ENCODE measurements around the gene NAP1L1.

Gene NAP1L1

GRCh38 chr12:76065917-76066316 lies 18.6 kb downstream of the NAP1L1 start:
- H3K27me3 Mint-ChIP-seq, result no peaks in the 10 kb centered on the region
- ATAC-seq (no peak), DNase-seq (no peak)
- no peak overlapping the region for H3K4me3 Mint-ChIP-seq
- peaks cover 14 to 15% of the 10 kb centered on the region in 2 donors for H3K9me3 Mint-ChIP-seq
- H3K4me1 Mint-ChIP-seq, result peaks cover 56% of the 10 kb centered on the region
- H3K27ac Mint-ChIP-seq, result no peak overlapping the region

GRCh38 chr12:76064904-76065303 lies 19.6 kb downstream of the NAP1L1 start:
- no peak for ATAC-seq
- no peak for DNase-seq
- peaks cover 50% of the 10 kb centered on the region for H3K4me1 Mint-ChIP-seq
- no peaks in the 10 kb centered on the region for H3K27me3 Mint-ChIP-seq
- H3K4me3 Mint-ChIP-seq, result peak overlapping the region in 1 of 2 donors; percentile 37
- no peak overlapping the region for H3K27ac Mint-ChIP-seq
- H3K9me3 Mint-ChIP-seq, result peaks cover 14 to 15% of the 10 kb centered on the region in 2 donors

GRCh38 chr12:76060111-76060510 lies 24.4 kb downstream of the NAP1L1 start:
- no peak overlapping the region for H3K4me3 Mint-ChIP-seq
- no peak for DNase-seq
- peak overlapping the region; percentile 56 to 61 for H3K27ac Mint-ChIP-seq
- peaks cover 5 to 6% of the 10 kb centered on the region in 2 donors for H3K9me3 Mint-ChIP-seq
- peaks cover 25% of the 10 kb centered on the region for H3K4me1 Mint-ChIP-seq
- ATAC-seq, result no peak
- no peaks in the 10 kb centered on the region for H3K27me3 Mint-ChIP-seq

GRCh38 chr12:76057326-76057725 lies 27.2 kb downstream of the NAP1L1 start:
- peaks cover 7% of the 10 kb centered on the region for H3K4me1 Mint-ChIP-seq
- no peaks in the 10 kb centered on the region for H3K9me3 Mint-ChIP-seq
- H3K27ac Mint-ChIP-seq, result no peak overlapping the region
- ATAC-seq (no peak), DNase-seq (no peak)
- no peaks in the 10 kb centered on the region for H3K27me3 Mint-ChIP-seq
- H3K4me3 Mint-ChIP-seq, result no peak overlapping the region

- Mint-ChIP-seq H3K4me1 (no peaks in the 10 kb centered on the region), H3K4me3 (no peak overlapping the region), H3K27ac (peak overlapping the region in 1 of 2 donors; percentile 62), H3K9me3 (no peaks in the 10 kb centered on the region), H3K27me3 (no peaks in the 10 kb centered on the region)
- DNase-seq, result no peak
- no peak for ATAC-seq
Observed at GRCh38 chr12:76055393-76055792, 29.1 kb downstream of the NAP1L1 start.

- Mint-ChIP-seq H3K9me3 (no peaks in the 10 kb centered on the region), H3K4me3 (no peak overlapping the region), H3K27ac (no peak overlapping the region), H3K4me1 (no peaks in the 10 kb centered on the region), H3K27me3 (no peaks in the 10 kb centered on the region)
- DNase-seq (no peak), ATAC-seq (no peak)
Observed at GRCh38 chr12:76049575-76050251, 34.8 kb downstream of the NAP1L1 start.

- no peak for DNase-seq
- no peak for ATAC-seq
- Mint-ChIP-seq H3K9me3 (no peaks in the 10 kb centered on the region), H3K4me1 (no peaks in the 10 kb centered on the region), H3K27me3 (no peaks in the 10 kb centered on the region), H3K27ac (no peak overlapping the region), H3K4me3 (no peak overlapping the region)
Observed at GRCh38 chr12:76047742-76048141, 36.7 kb downstream of the NAP1L1 start.

GRCh38 chr12:76047060-76047459 lies 37.4 kb downstream of the NAP1L1 start:
- Mint-ChIP-seq H3K27ac (no peak overlapping the region), H3K27me3 (no peaks in the 10 kb centered on the region), H3K4me1 (no peaks in the 10 kb centered on the region), H3K9me3 (no peaks in the 10 kb centered on the region), H3K4me3 (no peak overlapping the region)
- ATAC-seq (no peak), DNase-seq (no peak)

- ATAC-seq, result no peak
- no peak overlapping the region for H3K4me3 Mint-ChIP-seq
- DNase-seq, result no peak
- H3K9me3 Mint-ChIP-seq, result no peaks in the 10 kb centered on the region
- H3K27me3 Mint-ChIP-seq, result no peaks in the 10 kb centered on the region
- peak overlapping the region in 1 of 2 donors; percentile 2 for H3K27ac Mint-ChIP-seq
- no peaks in the 10 kb centered on the region for H3K4me1 Mint-ChIP-seq
Observed at GRCh38 chr12:76043377-76043776, 41.1 kb downstream of the NAP1L1 start.

- no peaks in the 10 kb centered on the region for H3K27me3 Mint-ChIP-seq
- DNase-seq (no peak), ATAC-seq (no peak)
- H3K9me3 Mint-ChIP-seq, result no peaks in the 10 kb centered on the region
- no peak overlapping the region for H3K4me3 Mint-ChIP-seq
- H3K4me1 Mint-ChIP-seq, result peaks cover 7% of the 10 kb centered on the region
- no peak overlapping the region for H3K27ac Mint-ChIP-seq
Observed at GRCh38 chr12:76042147-76042546, 42.3 kb downstream of the NAP1L1 start.

- H3K27ac Mint-ChIP-seq, result no peak overlapping the region
- no peaks in the 10 kb centered on the region for H3K27me3 Mint-ChIP-seq
Observed at GRCh38 chr12:76041406-76041805, 43.1 kb downstream of the NAP1L1 start.

GRCh38 chr12:76040461-76040860 lies 44.0 kb downstream of the NAP1L1 start:
- Mint-ChIP-seq H3K4me1 (peaks cover 14% of the 10 kb centered on the region), H3K4me3 (no peak overlapping the region), H3K27ac (peak overlapping the region in 1 of 2 donors; percentile 93), H3K9me3 (no peaks in the 10 kb centered on the region), H3K27me3 (no peaks in the 10 kb centered on the region)
- no peak for DNase-seq
- no peak for ATAC-seq

More at GRCh38 chr12:76041406-76041805, 43.1 kb downstream of the NAP1L1 start:
- Mint-ChIP-seq H3K4me1 (peaks cover 7% of the 10 kb centered on the region), H3K4me3 (no peak overlapping the region), H3K9me3 (no peaks in the 10 kb centered on the region)
- DNase-seq, result no peak
- no peak for ATAC-seq

- no peaks in the 10 kb centered on the region for H3K27me3 Mint-ChIP-seq
- H3K4me1 Mint-ChIP-seq, result peaks cover 37% of the 10 kb centered on the region
- ATAC-seq, result no peak
- no peak for DNase-seq
- no peaks in the 10 kb centered on the region for H3K9me3 Mint-ChIP-seq
- no peak overlapping the region for H3K27ac Mint-ChIP-seq
- no peak overlapping the region for H3K4me3 Mint-ChIP-seq
Observed at GRCh38 chr12:76038176-76038575, 46.3 kb downstream of the NAP1L1 start.

GRCh38 chr12:76037130-76038103 lies 47.1 kb downstream of the NAP1L1 start:
- Mint-ChIP-seq H3K4me3 (no peak overlapping the region), H3K9me3 (no peaks in the 10 kb centered on the region), H3K4me1 (peaks cover 44% of the 10 kb centered on the region), H3K27ac (peak overlapping the region in 1 of 2 donors; percentile 36), H3K27me3 (no peaks in the 10 kb centered on the region)
- DNase-seq (peak; percentile 37 to 39), ATAC-seq (peak; percentile 73)

GRCh38 chr12:76035045-76035444 lies 49.4 kb downstream of the NAP1L1 start:
- peak in 1 of 2 donors; percentile 33 for DNase-seq
- H3K9me3 Mint-ChIP-seq, result no peaks in the 10 kb centered on the region
- no peak for ATAC-seq
- peaks cover 47% of the 10 kb centered on the region for H3K4me1 Mint-ChIP-seq
- no peak overlapping the region for H3K4me3 Mint-ChIP-seq
- H3K27me3 Mint-ChIP-seq, result no peaks in the 10 kb centered on the region
- peak overlapping the region in 1 of 2 donors; percentile 10 for H3K27ac Mint-ChIP-seq

Data from stimulated activated naive CD8-positive, alpha-beta T cell treated with anti-CD3 and anti-CD28 coated beads, Interleukin-15, amount 100 ng/mL, for 72 hours (primary cell).